Measurements from ENCODE around the gene TMEM8B. TPM values are rescaled to one million over a fixed set of nuclear protein-coding genes. Genes with fewer than 3 reads are reported as not detected.
A peak's percentile ranks its signal among the peaks of the same experiment; 100 is the strongest.
"Not testable (repeated sequence)": the region's sequence is repeated elsewhere in the genome, so short reads cannot be mapped to it uniquely, and the experiment has no call there.

TMEM8B gene
- total RNA-seq, 2 experiments from 2014 or later, result 3.1 to 3.2 TPM

- POLR2A ChIA-PET, result no interaction called here
- Mint-ChIP-seq H3K4me3 (no peak overlapping the region), H3K27me3 (peaks cover 9% of the 10 kb centered on the region), H3K36me3 (ENCODE audit: low read depth) (no peaks in the 10 kb centered on the region), H3K27ac (no peak overlapping the region), H3K9me3 (no peaks in the 10 kb centered on the region), H3K4me1 (no peaks in the 10 kb centered on the region)
- CTCF ChIA-PET, result interaction anchor here (0.7 to 1.7 kb wide), 2 partner anchors 19 to 206 kb away, joined by 3 to 5 read pairs; partner anchors contain the start of gene RMRP
- no peak for DNase-seq
These were observed 34.6 kb downstream of the TMEM8B start for GRCh38 chr9:35863583-35863982.

- H3K4me1 Mint-ChIP-seq, result no peaks in the 10 kb centered on the region
- H3K36me3 Mint-ChIP-seq (ENCODE audit: low read depth), result no peaks in the 10 kb centered on the region
- H3K27me3 Mint-ChIP-seq, result peaks cover 9% of the 10 kb centered on the region
- no peak for DNase-seq
- no peak overlapping the region for H3K27ac Mint-ChIP-seq
- no peaks in the 10 kb centered on the region for H3K9me3 Mint-ChIP-seq
- H3K4me3 Mint-ChIP-seq, result no peak overlapping the region
- POLR2A ChIA-PET, result no interaction called here
- CTCF ChIA-PET, result interaction anchor here (1.7 kb wide), 1 partner anchor 17 kb away, joined by 5 read pairs; no protein-coding TSS in a partner anchor
These were observed 35.7 kb downstream of the TMEM8B start for GRCh38 chr9:35864695-35865255.

GRCh38 chr9:35867538-35867937 is 38.5 kb downstream of the TMEM8B start:
- H3K27me3 Mint-ChIP-seq, result peaks cover 3% of the 10 kb centered on the region
- H3K9me3 Mint-ChIP-seq, result no peaks in the 10 kb centered on the region
- no peak overlapping the region for H3K4me3 Mint-ChIP-seq
- ChIA-PET POLR2A (no interaction called here), CTCF (no interaction called here)
- DNase-seq, result no peak
- H3K27ac Mint-ChIP-seq, result no peak overlapping the region
- no peaks in the 10 kb centered on the region for H3K36me3 Mint-ChIP-seq (ENCODE audit: low read depth)
- no peaks in the 10 kb centered on the region for H3K4me1 Mint-ChIP-seq

- Mint-ChIP-seq H3K9me3 (no peaks in the 10 kb centered on the region), H3K27me3 (no peaks in the 10 kb centered on the region), H3K4me1 (no peaks in the 10 kb centered on the region), H3K4me3 (no peak overlapping the region), H3K36me3 (ENCODE audit: low read depth) (no peaks in the 10 kb centered on the region), H3K27ac (no peak overlapping the region)
- POLR2A ChIA-PET, result no interaction called here
- DNase-seq, result no peak
- CTCF ChIA-PET, result no interaction called here
These were observed 39.9 kb downstream of the TMEM8B start for GRCh38 chr9:35868933-35869332.

- Mint-ChIP-seq H3K36me3 (ENCODE audit: low read depth) (no peaks in the 10 kb centered on the region), H3K9me3 (no peaks in the 10 kb centered on the region), H3K4me1 (no peaks in the 10 kb centered on the region), H3K4me3 (no peak overlapping the region), H3K27ac (no peak overlapping the region), H3K27me3 (peaks cover under 1% of the 10 kb centered on the region)
- POLR2A ChIA-PET, result no interaction called here
- CTCF ChIA-PET, result no interaction called here
- DNase-seq, result no peak
These were observed 40.7 kb downstream of the TMEM8B start for GRCh38 chr9:35869621-35870216.

- no peak for DNase-seq
- ChIA-PET CTCF (no interaction called here), POLR2A (no interaction called here)
- H3K27me3 Mint-ChIP-seq, result peaks cover 6% of the 10 kb centered on the region
- H3K9me3 Mint-ChIP-seq, result no peaks in the 10 kb centered on the region
- no peak within 1 kb of the TSS for H3K4me3 Mint-ChIP-seq
- no peaks in the 10 kb centered on the region for H3K36me3 Mint-ChIP-seq (ENCODE audit: low read depth)
- H3K4me1 Mint-ChIP-seq, result no peaks in the 10 kb centered on the region
- no peak within 1 kb of the TSS for H3K27ac Mint-ChIP-seq
These were observed 41.4 kb downstream of the TMEM8B start, which contains the start of gene OR13J1 for GRCh38 chr9:35870351-35870923. OR13J1 (minus strand) TSS chr9:35870401; CDS start chr9:35870401, 0 bp downstream.

- DNase-seq, result no peak
- H3K9me3 Mint-ChIP-seq, result no peaks in the 10 kb centered on the region
- H3K36me3 Mint-ChIP-seq (ENCODE audit: low read depth), result no peaks in the 10 kb centered on the region
- ChIA-PET POLR2A (no interaction called here), CTCF (no interaction called here)
- H3K27me3 Mint-ChIP-seq, result peaks cover 12% of the 10 kb centered on the region
- H3K4me3 Mint-ChIP-seq, result no peak overlapping the region
- no peaks in the 10 kb centered on the region for H3K4me1 Mint-ChIP-seq
- H3K27ac Mint-ChIP-seq, result no peak overlapping the region
These were observed 42.5 kb downstream of the TMEM8B start for GRCh38 chr9:35871545-35871944.

GRCh38 chr9:35872505-35872904 is 43.5 kb downstream of the TMEM8B start:
- ChIA-PET POLR2A (no interaction called here), CTCF (no interaction called here)
- H3K36me3 Mint-ChIP-seq (ENCODE audit: low read depth), result no peaks in the 10 kb centered on the region
- peaks cover 18% of the 10 kb centered on the region for H3K27me3 Mint-ChIP-seq
- H3K4me1 Mint-ChIP-seq, result no peaks in the 10 kb centered on the region
- H3K4me3 Mint-ChIP-seq, result no peak overlapping the region
- DNase-seq, result no peak
- no peak overlapping the region for H3K27ac Mint-ChIP-seq
- H3K9me3 Mint-ChIP-seq, result peaks cover 4% of the 10 kb centered on the region

- H3K9me3 Mint-ChIP-seq, result peaks cover 6% of the 10 kb centered on the region
- no peaks in the 10 kb centered on the region for H3K4me1 Mint-ChIP-seq
- H3K4me3 Mint-ChIP-seq, result no peak overlapping the region
- DNase-seq, result peak; percentile 80
- POLR2A ChIA-PET, result interaction anchor here (1.0 to 1.1 kb wide), 3 partner anchors 8 to 142 kb away, joined by 3 to 4 read pairs (median 4); no protein-coding TSS in a partner anchor
- no peak overlapping the region for H3K27ac Mint-ChIP-seq
- peaks cover 29% of the 10 kb centered on the region for H3K27me3 Mint-ChIP-seq
- no peaks in the 10 kb centered on the region for H3K36me3 Mint-ChIP-seq (ENCODE audit: low read depth)
- CTCF ChIA-PET, result interaction anchor here (0.6 to 1.7 kb wide), 29 partner anchors 9 to 270 kb away, joined by 3 to 54 read pairs (median 4); partner anchors contain the start of genes FAM221B, GBA2, RGP1 and TLN1
These were observed 53.3 kb downstream of the TMEM8B start for GRCh38 chr9:35882263-35882848.

- Mint-ChIP-seq H3K27me3 (peaks cover 24% of the 10 kb centered on the region), H3K27ac (no peak overlapping the region), H3K36me3 (ENCODE audit: low read depth) (no peaks in the 10 kb centered on the region), H3K4me1 (no peaks in the 10 kb centered on the region), H3K9me3 (no peaks in the 10 kb centered on the region), H3K4me3 (no peak overlapping the region)
- POLR2A ChIA-PET, result no interaction called here
- no peak for DNase-seq
- CTCF ChIA-PET, result interaction anchor here (0.9 to 1.7 kb wide), 16 partner anchors 8 to 188 kb away, joined by 3 to 54 read pairs (median 4); partner anchors contain the start of genes GBA2, RGP1 and TLN1
These were observed 54.0 kb downstream of the TMEM8B start for GRCh38 chr9:35882996-35883395.

GRCh38 chr9:35884908-35885307 is 55.9 kb downstream of the TMEM8B start:
- CTCF ChIA-PET, result interaction anchor here (1.9 kb wide), 1 partner anchor 95 kb away, joined by 9 read pairs; no protein-coding TSS in a partner anchor
- H3K4me3 Mint-ChIP-seq; H3K36me3 Mint-ChIP-seq (ENCODE audit: low read depth): not testable (repeated sequence)

GRCh38 chr9:35891646-35892045 is 62.6 kb downstream of the TMEM8B start:
- Mint-ChIP-seq H3K9me3 (no peaks in the 10 kb centered on the region), H3K4me3 (no peak overlapping the region), H3K4me1 (no peaks in the 10 kb centered on the region), H3K27ac (no peak overlapping the region), H3K36me3 (ENCODE audit: low read depth) (no peaks in the 10 kb centered on the region), H3K27me3 (peaks cover 13% of the 10 kb centered on the region)
- DNase-seq, result no peak
- CTCF ChIA-PET, result interaction anchor here (1.8 kb wide), 1 partner anchor 9 kb away, joined by 6 read pairs; no protein-coding TSS in a partner anchor
- POLR2A ChIA-PET, result no interaction called here

More at GRCh38 chr9:35884908-35885307, 55.9 kb downstream of the TMEM8B start:
- peaks cover 16% of the 10 kb centered on the region for H3K27me3 Mint-ChIP-seq
- H3K4me1 Mint-ChIP-seq, DNase-seq, H3K27ac Mint-ChIP-seq, POLR2A ChIA-PET, H3K9me3 Mint-ChIP-seq: not testable (repeated sequence)

- no peaks in the 10 kb centered on the region for H3K36me3 Mint-ChIP-seq (ENCODE audit: low read depth)
- H3K4me3 Mint-ChIP-seq, result no peak overlapping the region
- DNase-seq, result no peak
- POLR2A ChIA-PET, result no interaction called here
- H3K9me3 Mint-ChIP-seq, result no peaks in the 10 kb centered on the region
- no peak overlapping the region for H3K27ac Mint-ChIP-seq
- H3K27me3 Mint-ChIP-seq, result peaks cover 13% of the 10 kb centered on the region
- H3K4me1 Mint-ChIP-seq, result no peaks in the 10 kb centered on the region
- CTCF ChIA-PET, result interaction anchor here (1.8 kb wide), 1 partner anchor 10 kb away, joined by 6 read pairs; no protein-coding TSS in a partner anchor
These were observed 63.0 kb downstream of the TMEM8B start for GRCh38 chr9:35892051-35892450.

Measured in activated CD4-positive, alpha-beta memory T cell treated with anti-CD3 and anti-CD28 coated beads, Interleukin-2, amount 10 ng/mL, durations not matched to agents 7 days and 5 days (primary cell).